Activated naive CD8-positive, alpha-beta T cell treated with anti-CD3 and anti-CD28 coated beads, Interleukin-2, amount 10 ng/mL, durations not matched to agents 7 days and 5 days (primary cell): ENCODE results near the gene MORN3. TPM values are rescaled to one million over a fixed set of nuclear protein-coding genes. Genes with fewer than 3 reads are reported as not detected.
A peak's percentile ranks its signal among the peaks of the same experiment; 100 is the strongest.
"Not testable (repeated sequence)": the region's sequence is repeated elsewhere in the genome, so short reads cannot be mapped to it uniquely, and the experiment has no call there.

Experiments used
- ATAC-seq: fragments of 150-1000 bp; cut with Tn5 transposase; one replicate; pipeline ENCODE4 v1.10.0; 2021; ENCODE audit warnings: low read depth, moderate library complexity
- POLR2A ChIA-PET: fragments of 350-600 bp; sonication (Branson Sonifier 250); formaldehyde crosslinking; loops from one replicate; lab custom pipeline; 2021; ENCODE audit warnings: antibody characterized with exemption; lab: Charles Lee
- DNase-seq: peaks from one replicate; pipeline ENCODE4 v3.0.0; 2021
- H3K27ac Mint-ChIP-seq: one replicate; pipeline ENCODE4 v1.8.0; 2022; ENCODE audit warnings: mild to moderate bottlenecking, mixed read lengths
- H3K27me3 Mint-ChIP-seq: one replicate; pipeline ENCODE4 v1.8.0; 2022; ENCODE audit warnings: mild to moderate bottlenecking, moderate library complexity, mixed read lengths
- H3K36me3 Mint-ChIP-seq: one replicate; pipeline ENCODE4 v1.8.0; 2021; ENCODE audit warnings: mild to moderate bottlenecking, mixed read lengths
- H3K4me1 Mint-ChIP-seq: one replicate; pipeline ENCODE4 v1.8.0; 2021; ENCODE audit warnings: mixed read lengths
- H3K4me3 Mint-ChIP-seq: one replicate; pipeline ENCODE4 v1.8.0; 2022; ENCODE audit warnings: mild to moderate bottlenecking, moderate library complexity, mixed read lengths
- H3K9me3 Mint-ChIP-seq: one replicate; pipeline ENCODE4 v1.8.0; 2021; ENCODE audit warnings: mixed read lengths
- total RNA-seq, 2 experiments: library from RNA; stranded (reverse); gene quantifications; one replicate each; pipeline ENCODE4 v1.2.3, GENCODE V29; 2021

The MORN3 gene
- total RNA-seq, 2 experiments from 2014 or later, result 5.2 to 6.2 TPM

- POLR2A ChIA-PET, result interaction anchor here (0.9 to 3.8 kb wide), 6 partner anchors 9 to 23 kb away, joined by 3 to 29 read pairs (median 6); partner anchors contain the start of gene ORAI1
- no peak for DNase-seq
- Mint-ChIP-seq H3K9me3 (no peaks in the 10 kb centered on the region), H3K4me3 (peak overlapping the region; percentile 39), H3K27ac (peak overlapping the region; percentile 87), H3K4me1 (peaks cover 27% of the 10 kb centered on the region), H3K36me3 (peaks cover 23% of the 10 kb centered on the region), H3K27me3 (no peaks in the 10 kb centered on the region)
- ATAC-seq, result peak; percentile 73
Observed at GRCh38 chr12:121649819-121650353, 19.6 kb downstream of the MORN3 start.

- Mint-ChIP-seq H3K9me3 (no peaks in the 10 kb centered on the region), H3K27me3 (no peaks in the 10 kb centered on the region), H3K36me3 (peaks cover 20% of the 10 kb centered on the region), H3K27ac (peak overlapping the region; percentile 87), H3K4me1 (peaks cover 25% of the 10 kb centered on the region), H3K4me3 (peak overlapping the region; percentile 39)
- no peak for DNase-seq
- ATAC-seq, result peak; percentile 13
- POLR2A ChIA-PET, result interaction anchor here (0.6 to 3.8 kb wide), 9 partner anchors 8 to 34 kb away, joined by 3 to 29 read pairs (median 4); partner anchors contain the start of gene ORAI1
Observed at GRCh38 chr12:121649322-121649721, 20.1 kb downstream of the MORN3 start.

GRCh38 chr12:121648458-121649028 lies 20.9 kb downstream of the MORN3 start:
- Mint-ChIP-seq H3K27ac (no peak overlapping the region), H3K4me3 (peak overlapping the region; percentile 39), H3K9me3 (no peaks in the 10 kb centered on the region), H3K36me3 (peaks cover 22% of the 10 kb centered on the region), H3K27me3 (no peaks in the 10 kb centered on the region), H3K4me1 (peaks cover 20% of the 10 kb centered on the region)
- POLR2A ChIA-PET, result interaction anchor here (0.6 to 3.8 kb wide), 5 partner anchors 9 to 33 kb away, joined by 3 to 29 read pairs (median 6); partner anchors contain the start of gene ORAI1
- no peak for ATAC-seq
- DNase-seq, result no peak

- peaks cover 21% of the 10 kb centered on the region for H3K4me1 Mint-ChIP-seq
- ATAC-seq (no peak), DNase-seq (no peak)
- no peaks in the 10 kb centered on the region for H3K27me3 Mint-ChIP-seq
- no peak overlapping the region for H3K4me3 Mint-ChIP-seq
- POLR2A ChIA-PET, result interaction anchor here (2.3 kb wide), 1 partner anchor 20 kb away, joined by 9 read pairs; no protein-coding TSS in a partner anchor
- H3K9me3 Mint-ChIP-seq, result no peaks in the 10 kb centered on the region
- peaks cover 22% of the 10 kb centered on the region for H3K36me3 Mint-ChIP-seq
- no peak overlapping the region for H3K27ac Mint-ChIP-seq
Observed at GRCh38 chr12:121641343-121641630, 28.2 kb downstream of the MORN3 start.

- peak overlapping the region; percentile 66 for H3K4me3 Mint-ChIP-seq
- peaks cover 36% of the 10 kb centered on the region for H3K4me1 Mint-ChIP-seq
- no peaks in the 10 kb centered on the region for H3K27me3 Mint-ChIP-seq
- DNase-seq, result no peak
- no peak for ATAC-seq
- H3K27ac Mint-ChIP-seq, result peak overlapping the region; percentile 94
- no peaks in the 10 kb centered on the region for H3K9me3 Mint-ChIP-seq
- peaks cover 13% of the 10 kb centered on the region for H3K36me3 Mint-ChIP-seq
- POLR2A ChIA-PET, result interaction anchor here (1.0 to 4.6 kb wide), 9 partner anchors 8 to 61 kb away, joined by 3 to 88 read pairs (median 9); partner anchors contain the start of gene ORAI1
Observed at GRCh38 chr12:121638298-121639202, 30.9 kb downstream of the MORN3 start.

- H3K4me1 Mint-ChIP-seq, result peaks cover 45% of the 10 kb centered on the region
- no peaks in the 10 kb centered on the region for H3K9me3 Mint-ChIP-seq
- peaks cover 13% of the 10 kb centered on the region for H3K36me3 Mint-ChIP-seq
- DNase-seq (peak; percentile 76), ATAC-seq (peak; percentile 87)
- no peaks in the 10 kb centered on the region for H3K27me3 Mint-ChIP-seq
- H3K27ac Mint-ChIP-seq, result peak overlapping the region; percentile 94
- POLR2A ChIA-PET, result interaction anchor here (0.5 to 4.6 kb wide), 15 partner anchors 7 to 101 kb away, joined by 3 to 88 read pairs (median 6); partner anchors contain the start of gene ORAI1
- H3K4me3 Mint-ChIP-seq, result peak overlapping the region; percentile 66
Observed at GRCh38 chr12:121637231-121637914, 32.1 kb downstream of the MORN3 start.

- H3K4me3 Mint-ChIP-seq, result peak overlapping the region; percentile 29
- H3K9me3 Mint-ChIP-seq, result no peaks in the 10 kb centered on the region
- peak overlapping the region; percentile 84 for H3K27ac Mint-ChIP-seq
- peaks cover 61% of the 10 kb centered on the region for H3K4me1 Mint-ChIP-seq
- H3K27me3 Mint-ChIP-seq, result no peaks in the 10 kb centered on the region
- DNase-seq (no peak), ATAC-seq (no peak)
- POLR2A ChIA-PET, result interaction anchor here (1.7 to 4.6 kb wide), 3 partner anchors 8 to 55 kb away, joined by 8 to 88 read pairs (median 33); partner anchors contain the start of gene ORAI1
- H3K36me3 Mint-ChIP-seq, result peaks cover 18% of the 10 kb centered on the region
Observed at GRCh38 chr12:121634836-121635235, 34.6 kb downstream of the MORN3 start.

GRCh38 chr12:121633833-121634196 lies 35.6 kb downstream of the MORN3 start:
- H3K9me3 Mint-ChIP-seq, DNase-seq, H3K27me3 Mint-ChIP-seq, H3K27ac Mint-ChIP-seq, ATAC-seq: not testable (repeated sequence)
- peaks cover 69% of the 10 kb centered on the region for H3K4me1 Mint-ChIP-seq
- H3K36me3 Mint-ChIP-seq, result peaks cover 24% of the 10 kb centered on the region
- POLR2A ChIA-PET, result interaction anchor here (1.9 kb wide), 1 partner anchor 35 kb away, joined by 5 read pairs; the partner anchor contains the start of gene MORN3
- peak overlapping the region; percentile 13 for H3K4me3 Mint-ChIP-seq

- Mint-ChIP-seq H3K9me3 (no peaks in the 10 kb centered on the region), H3K27ac (peak overlapping the region; percentile 82), H3K27me3 (no peaks in the 10 kb centered on the region), H3K4me1 (peaks cover 67% of the 10 kb centered on the region), H3K36me3 (peaks cover 24% of the 10 kb centered on the region), H3K4me3 (peak overlapping the region; percentile 49)
- POLR2A ChIA-PET, result interaction anchor here (1.9 kb wide), 1 partner anchor 37 kb away, joined by 5 read pairs; the partner anchor contains the start of gene MORN3
- ATAC-seq, result no peak
- DNase-seq, result no peak
Observed at GRCh38 chr12:121632069-121632970, 37.1 kb downstream of the MORN3 start.

- H3K4me1 Mint-ChIP-seq, result peaks cover 61% of the 10 kb centered on the region
- peaks cover 22% of the 10 kb centered on the region for H3K36me3 Mint-ChIP-seq
- H3K9me3 Mint-ChIP-seq, result no peaks in the 10 kb centered on the region
- no peak for DNase-seq
- peak overlapping the region; percentile 96 for H3K4me3 Mint-ChIP-seq
- POLR2A ChIA-PET, result interaction anchor here (1.0 to 6.9 kb wide), 3 partner anchors 18 to 37 kb away, joined by 6 to 166 read pairs (median 35); partner anchors contain the start of gene MORN3
- no peaks in the 10 kb centered on the region for H3K27me3 Mint-ChIP-seq
- ATAC-seq, result no peak
- peak overlapping the region; percentile 62 for H3K27ac Mint-ChIP-seq
Observed at GRCh38 chr12:121630791-121631355, 38.6 kb downstream of the MORN3 start.

- no peak for DNase-seq
- no peaks in the 10 kb centered on the region for H3K9me3 Mint-ChIP-seq
- H3K4me3 Mint-ChIP-seq, result peak overlapping the region; percentile 96
- peaks cover 57% of the 10 kb centered on the region for H3K4me1 Mint-ChIP-seq
- peak overlapping the region; percentile 96 for H3K27ac Mint-ChIP-seq
- ATAC-seq, result no peak
- POLR2A ChIA-PET, result interaction anchor here (0.6 to 6.9 kb wide), 10 partner anchors 8 to 175 kb away, joined by 3 to 166 read pairs (median 17); partner anchors contain the start of genes KDM2B and MORN3
- H3K36me3 Mint-ChIP-seq, result peaks cover 21% of the 10 kb centered on the region
- no peaks in the 10 kb centered on the region for H3K27me3 Mint-ChIP-seq
Observed at GRCh38 chr12:121628536-121628935, 40.9 kb downstream of the MORN3 start.
